Skin of body (tissue), 3 donors: Measurements from ENCODE around the gene TMEM35B. TPM values are rescaled to one million over a fixed set of nuclear protein-coding genes. Genes with fewer than 3 reads are reported as not detected.
"Not testable (repeated sequence)": the region's sequence is repeated elsewhere in the genome, so short reads cannot be mapped to it uniquely, and the experiment has no call there.

ENCODE experiments used
- DNase-seq: peaks from one replicate; lab custom pipeline; 2025; lab: John Stamatoyannopoulos, UW
- small RNA-seq: library from RNA; depleted of rRNA; stranded (forward); fragments of <200 nt; gene quantifications from one replicate; pipeline ENCODE3, GENCODE V24; 2014; ENCODE audit warnings: low replicate concordance
- total RNA-seq: library from RNA; depleted of rRNA; stranded (reverse); fragments of >200 nt; gene quantifications from one replicate; pipeline ENCODE4 v1.2.3, GENCODE V29; 2014

The TMEM35B gene
- total RNA-seq, 1 donor from 2014 or later: 17.0 TPM

DNA sequence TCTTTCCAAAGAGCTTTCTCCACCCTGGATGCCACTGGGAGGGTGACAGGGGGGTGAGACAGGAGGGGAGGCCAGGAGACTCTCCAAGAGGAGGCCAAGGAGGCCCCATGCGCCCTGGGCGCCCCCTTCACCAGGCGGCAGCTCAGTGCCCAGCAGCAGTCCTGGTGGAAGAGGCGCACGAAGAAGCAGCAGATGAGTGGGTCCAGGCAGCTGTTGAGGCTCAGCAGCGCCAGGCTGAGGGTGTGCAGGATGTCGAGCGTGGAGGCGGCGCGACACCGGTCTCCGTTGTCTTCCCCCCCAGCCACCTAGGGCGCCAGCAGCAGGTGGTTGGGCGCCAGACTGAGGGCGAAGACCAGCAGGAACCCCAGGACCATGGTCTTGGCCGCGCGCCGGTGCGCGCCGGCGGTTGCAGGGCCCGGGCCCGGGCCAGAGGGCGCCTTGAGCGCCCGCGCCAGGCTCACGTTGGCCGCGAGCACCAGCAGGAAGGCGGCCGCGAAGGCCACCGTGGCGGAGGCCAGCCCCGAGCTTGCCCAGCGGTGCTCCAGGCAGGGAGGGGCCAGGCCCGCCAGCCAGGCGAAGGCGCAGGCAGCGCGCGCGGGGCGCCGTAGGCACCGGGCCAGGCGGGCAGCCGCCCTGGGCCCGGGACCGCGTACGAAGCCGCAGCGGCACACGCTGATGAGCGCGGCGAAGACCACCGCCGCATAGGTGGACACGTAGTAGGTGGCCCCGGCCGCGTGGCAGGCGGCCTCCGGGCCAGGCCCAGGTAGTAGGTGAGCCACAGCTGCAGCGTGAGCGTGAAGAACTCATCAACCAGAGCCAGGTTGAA, 8.6 kb downstream of the TMEM35B start:
- DNase-seq: no peak

DNA sequence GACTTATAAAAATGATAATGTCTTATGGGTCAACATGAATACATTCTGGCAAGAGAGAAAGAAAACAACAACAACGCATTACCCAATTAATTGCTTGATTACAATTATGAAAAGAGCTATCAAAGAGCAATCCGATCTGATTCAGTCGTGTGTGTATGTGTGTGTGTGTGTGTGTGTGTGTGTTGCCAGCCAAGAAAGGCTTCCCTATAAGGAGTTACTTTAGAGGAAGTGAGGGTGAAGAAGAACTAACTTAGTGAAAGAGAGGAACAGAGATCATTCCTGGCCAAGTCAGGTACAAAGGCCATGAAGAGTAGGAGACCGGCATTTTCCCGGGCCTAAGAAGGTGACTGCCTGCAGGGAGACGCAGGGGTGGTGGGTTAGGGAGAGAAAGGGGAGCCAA, 9.4 kb downstream of the TMEM35B start:
- DNase-seq: no peak

DNA sequence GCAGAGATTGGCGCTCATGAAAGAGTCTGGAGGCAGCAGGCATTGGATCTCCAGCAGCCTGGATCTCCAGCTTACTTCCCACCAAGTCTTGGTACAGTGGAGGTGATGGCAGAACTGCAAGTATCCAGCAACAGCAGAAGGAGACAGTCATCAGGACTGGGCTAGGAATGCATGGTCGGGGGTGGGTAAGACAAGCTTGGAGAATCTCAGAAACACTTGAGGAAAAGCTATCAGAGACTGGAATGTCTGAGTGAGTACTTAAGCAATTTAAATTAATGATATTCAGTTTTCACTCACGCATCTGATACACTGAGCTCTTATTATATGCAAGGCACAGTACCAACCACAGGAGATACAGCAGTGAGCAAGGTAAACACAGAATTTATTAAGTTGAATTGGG, 9.8 kb downstream of the TMEM35B start:
- DNase-seq: no peak

DNA sequence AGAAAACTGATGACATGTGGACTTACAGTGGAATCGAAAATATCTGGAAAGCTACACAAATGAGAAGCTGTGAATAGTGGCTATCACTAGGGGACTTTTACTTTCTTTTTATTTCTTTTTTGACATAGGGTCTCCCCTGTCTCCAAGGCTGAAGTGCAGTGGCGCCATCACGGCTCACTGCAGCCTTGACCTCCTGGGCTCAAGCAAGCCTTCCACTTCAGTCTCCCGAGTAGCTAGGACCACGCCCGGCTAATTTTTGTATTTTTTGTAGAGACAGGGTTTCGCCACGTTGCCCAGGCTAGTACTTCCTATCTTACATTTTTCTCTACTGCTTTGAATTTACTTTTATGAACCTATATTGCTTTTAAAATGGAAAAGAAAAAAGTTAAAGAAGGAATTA, 10.5 kb downstream of the TMEM35B start:
- no peak for DNase-seq

DNA sequence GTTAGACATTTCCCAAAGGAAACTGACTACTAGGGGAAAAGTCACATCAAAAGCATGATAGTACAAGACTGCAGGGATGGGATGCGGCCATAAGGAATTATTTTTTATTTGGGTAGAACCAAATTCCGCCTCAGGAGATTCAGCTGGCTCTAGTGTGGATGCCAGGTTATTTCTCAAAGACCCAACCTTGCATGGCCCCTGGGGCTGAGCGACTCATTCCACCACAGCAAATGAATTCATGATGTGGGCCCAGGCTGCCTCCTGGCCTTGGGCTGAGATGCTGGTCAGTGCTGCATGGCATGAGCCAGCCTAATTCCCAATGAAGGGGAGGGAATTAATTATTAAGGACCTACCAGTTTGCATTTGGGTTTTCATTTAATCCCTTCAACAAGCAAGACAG, 11.8 kb downstream of the TMEM35B start:
- no peak for DNase-seq

DNA sequence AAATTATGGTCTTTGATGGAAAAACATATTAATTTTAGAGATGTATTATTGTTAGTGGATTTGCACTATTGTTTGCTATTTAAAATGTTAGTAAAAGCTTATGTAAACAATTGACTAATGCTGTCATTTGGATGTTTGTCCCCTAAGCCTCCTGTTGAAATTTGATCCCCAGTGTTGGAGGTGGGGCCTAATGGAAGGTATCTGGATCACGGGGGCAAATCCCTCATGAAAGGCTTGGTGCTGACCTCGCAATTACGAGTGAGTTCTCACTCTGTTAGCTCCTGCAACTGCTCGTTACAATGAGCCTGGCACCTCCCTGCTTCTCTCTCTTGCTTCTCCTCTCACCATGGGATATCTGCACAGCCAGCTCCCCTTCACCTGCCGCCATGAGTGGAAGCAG, 14.3 kb downstream of the TMEM35B start:
- DNase-seq: no peak

DNA sequence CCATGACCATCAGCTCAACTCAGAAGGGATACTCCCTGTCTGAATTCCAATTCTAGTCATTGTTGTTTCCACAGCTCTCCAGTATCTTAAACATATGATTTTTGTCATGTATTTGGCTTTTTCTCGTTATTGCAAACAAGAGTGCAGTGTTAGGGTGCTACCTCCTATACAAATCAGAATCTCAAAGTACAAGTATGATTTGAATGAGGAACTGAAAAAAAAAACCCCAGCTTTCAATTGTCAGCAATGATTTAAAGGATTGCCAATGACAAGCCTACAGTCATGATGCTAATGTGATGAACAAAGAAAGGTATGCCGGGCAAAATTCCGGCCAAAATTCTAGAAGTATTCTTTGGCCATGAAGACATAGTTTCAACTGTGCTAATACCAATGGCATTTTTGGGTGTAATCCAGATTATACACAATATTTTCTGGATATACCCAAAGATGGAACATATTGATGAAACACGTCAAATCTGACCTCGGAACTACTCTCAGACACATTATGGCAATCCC, 14.9 kb downstream of the TMEM35B start:
- DNase-seq: no peak

DNA sequence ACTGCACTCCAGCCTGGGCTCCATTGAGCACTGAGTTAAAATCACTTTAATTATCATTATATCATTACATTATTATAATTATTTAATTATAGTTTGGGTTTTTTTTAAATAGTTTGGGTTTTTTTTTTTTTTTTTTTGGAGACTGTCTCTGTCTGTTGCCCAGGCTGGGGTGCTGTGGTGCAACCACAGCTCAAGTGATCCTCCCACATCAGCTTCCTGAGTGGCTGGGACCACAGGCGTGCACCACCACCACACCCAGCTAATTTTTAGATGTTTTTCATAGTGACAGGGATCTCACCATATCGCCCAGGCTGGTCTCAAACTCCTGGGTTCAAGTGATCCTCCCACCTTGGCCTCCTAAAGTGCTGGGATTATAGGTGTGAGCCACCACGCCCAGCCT, 16.9 kb downstream of the TMEM35B start:
- not testable (repeated sequence) for DNase-seq

DNA sequence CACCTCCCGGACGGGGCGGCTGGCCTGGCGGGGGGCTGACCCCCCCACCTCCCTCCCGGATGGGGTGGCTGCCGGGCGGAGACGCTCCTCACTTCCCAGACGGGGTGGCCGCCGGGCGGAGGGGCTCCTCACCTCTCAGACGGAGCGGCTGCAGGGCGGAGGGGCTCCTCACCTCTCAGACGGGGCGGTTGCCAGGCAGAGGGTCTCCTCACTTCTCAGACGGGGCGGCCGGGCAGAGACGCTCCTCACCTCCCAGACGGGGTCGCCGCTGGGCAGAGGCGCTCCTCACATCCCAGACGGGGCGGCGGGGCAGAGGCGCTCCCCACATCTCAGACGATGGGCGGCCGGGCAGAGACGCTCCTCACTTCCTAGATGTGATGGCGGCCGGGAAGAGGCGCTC, 17.5 kb downstream of the TMEM35B start:
- DNase-seq: not testable (repeated sequence)

DNA sequence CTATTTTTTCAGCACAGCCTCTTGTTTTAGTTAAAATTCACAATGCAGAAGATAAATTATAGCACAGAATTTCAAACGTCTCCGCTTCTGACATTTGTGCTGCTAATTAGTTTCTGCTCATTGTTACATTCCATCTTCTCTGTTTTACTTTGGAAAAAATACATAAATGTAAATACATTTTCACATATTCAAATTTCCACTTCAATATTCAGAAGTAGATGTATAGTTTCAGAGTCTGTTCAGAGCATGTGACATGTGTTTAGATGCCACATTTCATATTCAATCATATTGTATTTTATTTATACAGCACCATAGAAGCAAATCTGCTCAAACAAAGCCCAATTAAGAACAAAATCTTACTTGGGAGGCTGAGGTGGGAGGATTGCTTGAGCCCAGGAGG, 19.6 kb downstream of the TMEM35B start:
- DNase-seq: no peak

DNA sequence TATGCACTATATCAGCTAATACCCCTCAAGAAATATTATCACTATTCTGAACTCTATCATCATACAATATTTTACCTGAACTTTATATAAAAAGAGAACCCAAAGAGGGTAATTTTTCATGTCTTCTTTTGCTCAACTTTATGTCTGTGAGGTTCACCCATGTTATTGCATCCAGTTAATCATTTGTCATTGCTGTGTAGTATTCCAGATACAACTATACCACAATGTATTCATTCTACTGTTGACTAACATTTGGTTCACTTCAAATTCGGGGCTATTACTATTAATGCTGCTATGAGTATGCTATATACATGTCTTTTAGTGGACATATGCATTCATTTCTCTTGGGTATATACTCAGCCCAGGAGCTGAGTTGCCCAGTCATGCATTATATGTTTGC, 34.7 kb downstream of the TMEM35B start:
- DNase-seq: no peak

DNA sequence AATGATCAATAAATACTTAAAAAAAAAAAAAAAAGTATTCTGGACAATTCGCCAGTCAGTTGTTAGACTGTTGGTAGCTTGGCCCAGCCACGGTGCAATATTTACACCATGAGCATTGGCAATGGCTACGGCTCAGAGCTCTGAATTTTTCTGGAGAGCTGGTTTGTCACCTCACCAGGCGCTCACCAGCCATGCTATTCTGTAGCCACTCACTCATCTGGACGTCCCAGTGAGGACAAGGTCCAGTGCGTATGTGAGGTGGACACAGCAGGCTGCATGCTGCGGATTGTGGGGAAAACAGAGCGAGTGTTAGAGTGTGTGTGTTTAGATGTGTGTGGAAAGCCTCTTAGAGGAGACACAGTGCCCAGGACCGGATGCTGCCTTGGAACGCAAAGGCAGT, 36.4 kb downstream of the TMEM35B start:
- DNase-seq: not testable (repeated sequence)

DNA sequence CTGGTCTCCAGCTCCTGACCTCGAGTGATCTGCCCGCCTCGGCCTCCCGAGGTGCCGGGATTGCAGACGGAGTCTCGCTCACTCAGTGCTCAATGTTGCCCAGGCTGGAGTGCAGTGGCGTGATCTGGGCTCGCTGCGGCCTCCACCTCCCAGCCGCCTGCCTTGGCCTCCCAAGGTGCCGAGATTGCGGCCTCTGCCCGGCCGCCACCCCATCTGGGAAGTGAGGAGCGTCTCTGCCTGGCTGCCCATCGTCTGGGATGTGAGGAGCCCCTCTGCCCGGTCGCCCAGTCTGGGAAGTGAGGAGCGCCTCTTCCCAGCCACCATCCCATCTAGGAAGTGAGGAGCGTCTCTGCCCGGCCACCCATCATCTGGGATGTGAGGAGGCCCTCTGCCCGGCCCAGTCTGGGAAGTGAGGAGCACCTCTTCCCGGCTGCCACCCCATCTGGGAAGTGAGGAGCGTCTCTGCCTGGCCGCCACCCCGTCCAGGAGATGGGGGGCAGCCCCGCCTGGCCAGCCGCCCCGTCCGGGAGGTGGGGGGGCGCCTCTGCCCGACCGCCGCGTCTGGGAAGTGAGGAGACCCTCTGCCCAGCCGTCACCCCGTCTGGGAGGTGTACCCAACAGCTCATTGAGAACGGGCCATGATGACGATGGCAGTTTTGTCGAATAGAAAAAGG, 37.4 kb downstream of the TMEM35B start:
- DNase-seq: not testable (repeated sequence)

DNA sequence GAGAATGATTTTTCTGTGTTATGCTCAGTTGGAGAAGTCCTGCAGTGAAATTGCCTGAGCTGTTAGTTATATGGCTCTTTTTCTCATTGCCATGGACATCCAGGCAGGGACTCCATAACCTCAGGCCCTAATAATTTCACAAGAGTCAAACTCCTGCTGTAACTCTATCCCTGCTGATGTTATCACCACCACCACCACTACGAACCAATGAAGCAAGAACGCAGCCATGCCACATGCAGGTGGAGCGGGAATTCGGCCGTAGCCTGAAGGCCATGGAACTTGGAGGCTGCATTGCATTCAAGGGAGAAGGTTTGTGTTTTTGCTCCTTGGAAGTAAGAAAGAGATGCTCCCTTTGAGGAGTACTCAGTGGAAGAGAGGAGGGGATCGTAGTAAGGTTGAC, 38.9 kb downstream of the TMEM35B start:
- DNase-seq: no peak

DNA sequence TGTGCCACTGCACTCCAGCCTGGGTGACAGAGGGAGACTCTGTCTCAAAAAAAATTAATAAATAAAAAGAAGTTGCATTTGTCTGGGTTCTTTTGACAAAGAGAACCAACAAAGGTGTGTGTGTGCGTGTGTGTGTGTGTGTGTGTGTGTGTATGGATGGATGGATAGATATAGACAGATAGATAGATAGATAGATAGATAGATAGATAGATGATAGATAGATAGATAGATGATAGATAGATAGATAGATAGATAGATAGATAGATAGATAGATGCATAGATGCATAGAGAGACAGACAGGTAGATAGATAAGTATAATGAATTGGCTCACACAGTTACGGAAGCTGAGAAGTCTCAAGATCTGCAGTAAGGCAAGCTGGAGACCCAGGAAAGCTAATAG, 43.3 kb downstream of the TMEM35B start:
- not testable (repeated sequence) for DNase-seq

Small RNAs within 50 kb of the gene (small RNA-seq; reads per million reads assigned to genes)
- gene TMEM35B: not detected

Other genes starting within 250 kb of the TMEM35B start
- 18.0 TPM for gene GJB5, start 230.3 kb downstream of the TMEM35B start, total RNA-seq
- 4.7 TPM for gene GJB4, start 225.6 kb downstream of the TMEM35B start, total RNA-seq
- gene GJB3, start 204.1 kb downstream of the TMEM35B start, total RNA-seq: 18.2 TPM
- gene GJA4, start 192.3 kb downstream of the TMEM35B start, total RNA-seq: 6.1 TPM
- gene SMIM12, start 125.6 kb downstream of the TMEM35B start, total RNA-seq: 8.0 TPM
- gene DLGAP3, start 55.7 kb downstream of the TMEM35B start, total RNA-seq: under 0.01 TPM
- gene ZMYM6, start 46.6 kb upstream of the TMEM35B start, total RNA-seq: 20.2 TPM
- gene ZMYM1, start 94.0 kb upstream of the TMEM35B start, total RNA-seq: 21.5 TPM
- gene SFPQ, start 207.8 kb upstream of the TMEM35B start, total RNA-seq: 215 TPM